Measurements from ENCODE around the gene R3HDM1. TPM values are rescaled to one million over a fixed set of nuclear protein-coding genes. Genes with fewer than 3 reads are reported as not detected.

The R3HDM1 gene
- total RNA-seq, result 10 to 100 TPM in 4 of 6 experiments, 1 to 10 TPM in 2; 8.0 to 17.8 (median 12.2) TPM
- long read RNA-seq, partial matches to known transcripts, result 2 of 6 reads
- long read RNA-seq, other reads (novel, unspliced or antisense), result 4 of 6 reads

GRCh38 chr2:135531231-135532197, at the start of gene R3HDM1:
TSS of gene R3HDM1 (plus strand) at chr2:135531484. CDS start at chr2:135604846, 73,362 bp downstream.
- Histone ChIP-seq H3K4me3 (peak within 1 kb of the TSS; percentile 91 to 95 (median 94)), H3K9me3 (no peaks in the 10 kb centered on the region), H3K27me3 (no peaks in the 10 kb centered on the region), H3K4me1 (peaks cover 0 to 9% (median 0%) of the 10 kb centered on the region in 4 donors), H3K36me3 (no peaks in the 10 kb centered on the region), H3K27ac (peak within 1 kb of the TSS; percentile 62 to 84 (median 80))
- under 1% methylated on average over 25 of the region's 75 CpGs for WGBS (ENCODE audit: insufficient coverage, low coverage, low lambda C conversion rate, missing lambda C conversion rate)
- intact Hi-C loops (cut with DNase I), result no loop called here
- TF ChIP-seq CTCF (IDR thresholded peaks at IDR 0.05) (no peak), POLR2A (IDR thresholded peaks at IDR 0.05) (no peak)
- ATAC-seq (peak; percentile 91 to 95 (median 92)), DNase-seq (peak; percentile 97 to 99 (median 98))

GRCh38 chr2:135485441-135485840, 45.8 kb upstream of the R3HDM1 start:
- Histone ChIP-seq H3K27ac (no peak overlapping the region), H3K9me3 (no peaks in the 10 kb centered on the region), H3K36me3 (no peaks in the 10 kb centered on the region), H3K4me3 (no peak overlapping the region), H3K4me1 (no peaks in the 10 kb centered on the region), H3K27me3 (no peaks in the 10 kb centered on the region)
- no peak for TF ChIP-seq CTCF (IDR thresholded peaks at IDR 0.05)
- TF ChIP-seq POLR2A (IDR thresholded peaks at IDR 0.05), result no peak
- intact Hi-C loops (cut with DNase I), result no loop called here
- ATAC-seq, result no peak
- 95% methylated on average over 4 of the region's 4 CpGs for WGBS (ENCODE audit: insufficient coverage, low coverage, low lambda C conversion rate, missing lambda C conversion rate)
- DNase-seq, result no peak

- 88% methylated on average over 1 of the region's 1 CpG for WGBS (ENCODE audit: insufficient coverage, low coverage, low lambda C conversion rate, missing lambda C conversion rate)
- Histone ChIP-seq H3K27ac (no peak overlapping the region), H3K36me3 (no peaks in the 10 kb centered on the region), H3K9me3 (no peaks in the 10 kb centered on the region), H3K4me3 (no peak overlapping the region), H3K4me1 (no peaks in the 10 kb centered on the region), H3K27me3 (no peaks in the 10 kb centered on the region)
- ATAC-seq (no peak), DNase-seq (no peak)
- TF ChIP-seq CTCF (IDR thresholded peaks at IDR 0.05) (no peak), POLR2A (IDR thresholded peaks at IDR 0.05) (no peak)
- intact Hi-C loops (cut with DNase I), result no loop called here
Observed at GRCh38 chr2:135490376-135490775, 40.9 kb upstream of the R3HDM1 start.

- TF ChIP-seq POLR2A (IDR thresholded peaks at IDR 0.05) (no peak), CTCF (IDR thresholded peaks at IDR 0.05) (no peak)
- Histone ChIP-seq H3K27me3 (no peaks in the 10 kb centered on the region), H3K9me3 (peaks cover 0 to 3% (median 0%) of the 10 kb centered on the region in 4 donors), H3K4me1 (no peaks in the 10 kb centered on the region), H3K27ac (no peak overlapping the region), H3K36me3 (peaks cover 0 to 7% (median 0%) of the 10 kb centered on the region in 4 donors), H3K4me3 (no peak overlapping the region)
- ATAC-seq (no peak), DNase-seq (no peak)
- intact Hi-C loops (cut with DNase I), result no loop called here
- WGBS (ENCODE audit: insufficient coverage, low coverage, low lambda C conversion rate, missing lambda C conversion rate), result 78% methylated on average over 1 of the region's 1 CpG
Observed at GRCh38 chr2:135494503-135494902, 36.8 kb upstream of the R3HDM1 start.

Measured in right lobe of liver (tissue), 6 donors.